ENCODE data around the gene RAD51B. TPM values are rescaled to one million over a fixed set of nuclear protein-coding genes. Genes with fewer than 3 reads are reported as not detected.

Gene RAD51B
- total and polyA plus RNA-seq, 2 of the 13 experiments (the other 11 are each of a cell fraction or from before 2014, with no cell fraction given), result 7.0 to 9.5 TPM

DNA sequence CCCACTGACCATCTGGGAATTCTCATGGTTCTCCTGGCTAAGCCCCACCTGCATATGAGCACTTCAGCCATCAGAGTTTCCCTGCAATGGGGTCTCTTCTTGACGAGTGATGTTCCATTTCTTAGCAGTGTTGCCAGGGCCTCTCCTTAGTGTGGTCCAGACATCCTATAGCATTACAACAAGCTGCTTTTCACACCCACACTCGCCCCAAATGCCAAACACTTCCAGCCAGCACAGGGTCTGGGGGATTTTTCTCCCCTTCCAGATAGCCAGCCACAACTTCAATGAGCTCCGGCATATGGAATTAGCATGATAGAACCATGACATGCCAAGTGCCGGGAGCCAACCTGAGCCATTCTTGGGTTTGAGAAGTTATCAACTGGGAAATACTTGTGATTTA, 705.9 kb downstream of the RAD51B start:
- POLR2A ChIA-PET, result no interaction called here
- no peak overlapping the region for H2AFZ ChIP-seq (ENCODE audit: low read length)
- peaks cover 15% of the 10 kb centered on the region for H3K9me3 ChIP-seq (ENCODE audit: low read length)
- TF ChIP-seq, protein P1, sequence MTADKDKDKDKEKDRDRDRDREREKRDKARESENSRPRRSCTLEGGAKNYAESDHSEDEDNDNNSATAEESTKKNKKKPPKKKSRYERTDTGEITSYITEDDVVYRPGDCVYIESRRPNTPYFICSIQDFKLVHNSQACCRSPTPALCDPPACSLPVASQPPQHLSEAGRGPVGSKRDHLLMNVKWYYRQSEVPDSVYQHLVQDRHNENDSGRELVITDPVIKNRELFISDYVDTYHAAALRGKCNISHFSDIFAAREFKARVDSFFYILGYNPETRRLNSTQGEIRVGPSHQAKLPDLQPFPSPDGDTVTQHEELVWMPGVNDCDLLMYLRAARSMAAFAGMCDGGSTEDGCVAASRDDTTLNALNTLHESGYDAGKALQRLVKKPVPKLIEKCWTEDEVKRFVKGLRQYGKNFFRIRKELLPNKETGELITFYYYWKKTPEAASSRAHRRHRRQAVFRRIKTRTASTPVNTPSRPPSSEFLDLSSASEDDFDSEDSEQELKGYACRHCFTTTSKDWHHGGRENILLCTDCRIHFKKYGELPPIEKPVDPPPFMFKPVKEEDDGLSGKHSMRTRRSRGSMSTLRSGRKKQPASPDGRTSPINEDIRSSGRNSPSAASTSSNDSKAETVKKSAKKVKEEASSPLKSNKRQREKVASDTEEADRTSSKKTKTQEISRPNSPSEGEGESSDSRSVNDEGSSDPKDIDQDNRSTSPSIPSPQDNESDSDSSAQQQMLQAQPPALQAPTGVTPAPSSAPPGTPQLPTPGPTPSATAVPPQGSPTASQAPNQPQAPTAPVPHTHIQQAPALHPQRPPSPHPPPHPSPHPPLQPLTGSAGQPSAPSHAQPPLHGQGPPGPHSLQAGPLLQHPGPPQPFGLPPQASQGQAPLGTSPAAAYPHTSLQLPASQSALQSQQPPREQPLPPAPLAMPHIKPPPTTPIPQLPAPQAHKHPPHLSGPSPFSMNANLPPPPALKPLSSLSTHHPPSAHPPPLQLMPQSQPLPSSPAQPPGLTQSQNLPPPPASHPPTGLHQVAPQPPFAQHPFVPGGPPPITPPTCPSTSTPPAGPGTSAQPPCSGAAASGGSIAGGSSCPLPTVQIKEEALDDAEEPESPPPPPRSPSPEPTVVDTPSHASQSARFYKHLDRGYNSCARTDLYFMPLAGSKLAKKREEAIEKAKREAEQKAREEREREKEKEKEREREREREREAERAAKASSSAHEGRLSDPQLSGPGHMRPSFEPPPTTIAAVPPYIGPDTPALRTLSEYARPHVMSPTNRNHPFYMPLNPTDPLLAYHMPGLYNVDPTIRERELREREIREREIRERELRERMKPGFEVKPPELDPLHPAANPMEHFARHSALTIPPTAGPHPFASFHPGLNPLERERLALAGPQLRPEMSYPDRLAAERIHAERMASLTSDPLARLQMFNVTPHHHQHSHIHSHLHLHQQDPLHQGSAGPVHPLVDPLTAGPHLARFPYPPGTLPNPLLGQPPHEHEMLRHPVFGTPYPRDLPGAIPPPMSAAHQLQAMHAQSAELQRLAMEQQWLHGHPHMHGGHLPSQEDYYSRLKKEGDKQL (CRISPR knock-in tag; IDR thresholded peaks at IDR 0.05; ENCODE audit: low read depth), result no peak
- TF ChIP-seq, protein P2, sequence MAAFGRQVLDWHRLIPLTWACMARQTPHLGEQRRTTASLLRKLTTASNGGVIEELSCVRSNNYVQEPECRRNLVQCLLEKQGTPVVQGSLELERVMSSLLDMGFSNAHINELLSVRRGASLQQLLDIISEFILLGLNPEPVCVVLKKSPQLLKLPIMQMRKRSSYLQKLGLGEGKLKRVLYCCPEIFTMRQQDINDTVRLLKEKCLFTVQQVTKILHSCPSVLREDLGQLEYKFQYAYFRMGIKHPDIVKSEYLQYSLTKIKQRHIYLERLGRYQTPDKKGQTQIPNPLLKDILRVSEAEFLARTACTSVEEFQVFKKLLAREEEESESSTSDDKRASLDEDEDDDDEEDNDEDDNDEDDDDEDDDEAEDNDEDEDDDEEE (CRISPR knock-in tag; IDR thresholded peaks at IDR 0.05), result no peak
- TF ChIP-seq JDP2 (CRISPR knock-in tag; IDR thresholded peaks at IDR 0.05; ENCODE audit: borderline replicate concordance) (no peak), NFE2L2 (IDR thresholded peaks at IDR 0.05; ENCODE audit: low read length) (no peak), ZNF253 (CRISPR knock-in tag; IDR thresholded peaks at IDR 0.05; ENCODE audit: borderline replicate concordance) (no peak), FLYWCH1 (CRISPR knock-in tag; IDR thresholded peaks at IDR 0.05) (no peak), RFX5 (IDR thresholded peaks at IDR 0.05; ENCODE audit: low read depth, low read length) (no peak), NR3C1 (CRISPR knock-in tag; IDR thresholded peaks at IDR 0.05) (no peak), CCAR2 (optimal IDR thresholded peaks at IDR 0.05; ENCODE audit: low read depth, low read length) (no peak), LCORL (IDR thresholded peaks at IDR 0.05) (no peak), LCORL (CRISPR knock-in tag; IDR thresholded peaks at IDR 0.05) (no peak), ZNF549 (CRISPR knock-in tag; IDR thresholded peaks at IDR 0.05) (no peak), ZNF850 (CRISPR knock-in tag; conservative IDR thresholded peaks at IDR 0.05) (no peak)
- TF ChIP-seq, protein P3, sequence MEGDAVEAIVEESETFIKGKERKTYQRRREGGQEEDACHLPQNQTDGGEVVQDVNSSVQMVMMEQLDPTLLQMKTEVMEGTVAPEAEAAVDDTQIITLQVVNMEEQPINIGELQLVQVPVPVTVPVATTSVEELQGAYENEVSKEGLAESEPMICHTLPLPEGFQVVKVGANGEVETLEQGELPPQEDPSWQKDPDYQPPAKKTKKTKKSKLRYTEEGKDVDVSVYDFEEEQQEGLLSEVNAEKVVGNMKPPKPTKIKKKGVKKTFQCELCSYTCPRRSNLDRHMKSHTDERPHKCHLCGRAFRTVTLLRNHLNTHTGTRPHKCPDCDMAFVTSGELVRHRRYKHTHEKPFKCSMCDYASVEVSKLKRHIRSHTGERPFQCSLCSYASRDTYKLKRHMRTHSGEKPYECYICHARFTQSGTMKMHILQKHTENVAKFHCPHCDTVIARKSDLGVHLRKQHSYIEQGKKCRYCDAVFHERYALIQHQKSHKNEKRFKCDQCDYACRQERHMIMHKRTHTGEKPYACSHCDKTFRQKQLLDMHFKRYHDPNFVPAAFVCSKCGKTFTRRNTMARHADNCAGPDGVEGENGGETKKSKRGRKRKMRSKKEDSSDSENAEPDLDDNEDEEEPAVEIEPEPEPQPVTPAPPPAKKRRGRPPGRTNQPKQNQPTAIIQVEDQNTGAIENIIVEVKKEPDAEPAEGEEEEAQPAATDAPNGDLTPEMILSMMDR (CRISPR knock-in tag; IDR thresholded peaks at IDR 0.05), result no peak
- TF ChIP-seq, protein P4, sequence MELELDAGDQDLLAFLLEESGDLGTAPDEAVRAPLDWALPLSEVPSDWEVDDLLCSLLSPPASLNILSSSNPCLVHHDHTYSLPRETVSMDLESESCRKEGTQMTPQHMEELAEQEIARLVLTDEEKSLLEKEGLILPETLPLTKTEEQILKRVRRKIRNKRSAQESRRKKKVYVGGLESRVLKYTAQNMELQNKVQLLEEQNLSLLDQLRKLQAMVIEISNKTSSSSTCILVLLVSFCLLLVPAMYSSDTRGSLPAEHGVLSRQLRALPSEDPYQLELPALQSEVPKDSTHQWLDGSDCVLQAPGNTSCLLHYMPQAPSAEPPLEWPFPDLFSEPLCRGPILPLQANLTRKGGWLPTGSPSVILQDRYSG (CRISPR knock-in tag; IDR thresholded peaks at IDR 0.05), result no peak
- H3K27me3 ChIP-seq (ENCODE audit: control insufficient read depth in 1 of 2, insufficient read depth in 2 of 2, low read length in 2 of 2), result no peaks in the 10 kb centered on the region
- H3K4me3 ChIP-seq (replicated peaks in 1 of 3; ENCODE audit: insufficient read depth in 1 of 3, low read depth in 2 of 3, low read length in 3 of 3), result no peak overlapping the region
- no peaks in the 10 kb centered on the region for H3K36me3 ChIP-seq (replicated peaks in 1 of 2; ENCODE audit: control insufficient read depth in 1 of 2, insufficient read depth in 2 of 2, low read length in 2 of 2)
- no TSS peak for BruUV-seq (replicated peaks)
- CTCF ChIA-PET (ENCODE audit: low intra/inter-chr PET ratio, low total read pairs), result no interaction called here
- 90% methylated on average over 4 of the region's 4 CpGs for WGBS (ENCODE audit: low lambda C conversion rate)
- no peaks in the 10 kb centered on the region for H3K79me2 ChIP-seq (ENCODE audit: insufficient read depth, low read length)
- ATAC-seq (no peak), FAIRE-seq (no peak), DNase-seq (ENCODE audit: low spot score) (no peak)
- no peak overlapping the region for H3K27ac ChIP-seq (ENCODE audit: extremely low read length, insufficient read depth, low read length)
- no peaks in the 10 kb centered on the region for H4K20me1 ChIP-seq (ENCODE audit: insufficient read depth, low read length)
- no peak overlapping the region for H3K9ac ChIP-seq (ENCODE audit: insufficient read depth, low read depth, low read length)
- H3K4me1 ChIP-seq (ENCODE audit: insufficient read depth, low read length), result peaks cover 37% of the 10 kb centered on the region
- in situ Hi-C loops (cut with HindIII; ENCODE audit: extremely low pct_ligation_motif_present, low pct_unique_long_range_greater_than_20kb), result no loop called here
- no peak overlapping the region for H3K4me2 ChIP-seq (ENCODE audit: low read depth, low read length)
- intact Hi-C loops (cut with micrococcal nuclease; ENCODE audit: unreplicated experiment), result no loop called here

Data from HepG2 (cell line).